Mucosa of descending colon (tissue), 3 donors: Measurements from ENCODE around the gene GFM1. TPM values are rescaled to one million over a fixed set of nuclear protein-coding genes. Genes with fewer than 3 reads are reported as not detected.

Experiments used
- ATAC-seq: fragments of 200-7000 bp; cut with Tn5 transposase; one replicate; pipeline ENCODE4 v1.9.1; 2020; ENCODE audit warnings: mild to moderate bottlenecking, moderate library complexity
- DNase-seq, 3 donors: peaks; one replicate each; pipeline ENCODE4 v3.0.0-alpha.2; 2020
- H3K36me3 ChIP-seq: fragments of 200-600 bp; one replicate; pipeline ENCODE4 v1.8.0; 2021; ENCODE audit warnings: low read depth, mild to moderate bottlenecking
- H3K4me1 ChIP-seq: fragments of 200-600 bp; one replicate; pipeline ENCODE4 v1.8.0; 2021; ENCODE audit warnings: low read depth, mild to moderate bottlenecking
- H3K4me3 ChIP-seq: fragments of 200-600 bp; one replicate; pipeline ENCODE4 v1.8.0; 2021; ENCODE audit warnings: mild to moderate bottlenecking
- H3K9me3 ChIP-seq: fragments of 200-600 bp; one replicate; pipeline ENCODE4 v1.8.0; 2021; ENCODE audit warnings: mild to moderate bottlenecking
- CTCF ChIP-seq: fragments of 200-600 bp; IDR thresholded peaks from one replicate; pipeline ENCODE4 v1.8.0; 2022; ENCODE audit warnings: antibody characterized with exemption, mild to moderate bottlenecking
- intact Hi-C, 2 donors: fragments of 100-400 bp; cut with DNase I in 1 of 2; cut with micrococcal nuclease in 1 of 2; formaldehyde crosslinking; loops; one replicate each; pipeline versions ENCODE4 v1.11.0 to v1.11.1; 2022; cut with DNase I, micrococcal nuclease
- total RNA-seq, 3 donors: library from RNA; stranded (reverse); fragmentation: NEBNext Ultra II Directional in 2 of 3; extraction: Animal tissue kit (Norgen Biotek cat#: 25700) in 2 of 3; gene quantifications; one replicate each; pipeline versions ENCODE4 v1.2.1 to v1.2.4, GENCODE V29; 2021 to 2023
- donor health status: DM: no; HTN: no; CAD: no; lungs with moderate emphysema.
- donor health status: DM: no; HTN: no; CAD: no.
- donor health status: DM: no; HTN: yes; CAD: no.

The GFM1 gene
- total RNA-seq, 3 donors from 2014 or later: 42.8 to 52.0 (median 47.2) TPM

GRCh38 chr3:158728061-158728377 is 83.7 kb downstream of the GFM1 start:
- no peak for DNase-seq
- ATAC-seq: no peak
- TF ChIP-seq CTCF: no peak
- intact Hi-C loops: loop anchor here (5.0 kb wide), 3 partner anchors 56 to 64 kb away; partner anchors contain the start of gene LXN (in 1 of the 2)
- Histone ChIP-seq H3K9me3 (no peaks in the 10 kb centered on the region), H3K36me3 (no peaks in the 10 kb centered on the region), H3K4me3 (no peak overlapping the region), H3K4me1 (peaks cover 56% of the 10 kb centered on the region)

DNA sequence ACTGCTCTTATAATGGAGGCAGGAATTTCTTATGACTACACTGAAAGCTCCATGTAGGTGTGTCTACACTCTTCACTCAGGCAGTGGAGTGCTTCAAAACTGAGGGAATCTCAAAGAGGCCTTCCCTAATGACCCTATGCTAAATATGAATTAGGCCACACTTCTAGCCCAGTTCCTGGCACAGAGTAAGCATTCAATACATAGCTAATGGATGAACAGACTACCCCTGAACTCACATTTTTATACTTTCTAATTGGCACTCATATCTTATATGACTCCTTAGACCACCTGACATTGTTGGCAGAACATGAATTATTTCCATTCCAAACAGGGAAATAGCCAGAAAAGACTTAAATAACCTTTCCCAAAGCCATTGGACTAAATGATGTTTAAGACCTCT is 84.5 kb downstream of the GFM1 start:
- H3K4me1 ChIP-seq: peaks cover 49% of the 10 kb centered on the region
- DNase-seq (no peak), ATAC-seq (no peak)
- no peaks in the 10 kb centered on the region for H3K9me3 ChIP-seq
- no peak overlapping the region for H3K4me3 ChIP-seq
- TF ChIP-seq CTCF: no peak
- H3K36me3 ChIP-seq: no peaks in the 10 kb centered on the region
- intact Hi-C loops: loop anchor here (5.0 kb wide), 3 partner anchors 57 to 63 kb away; partner anchors contain the start of gene LXN (in 1 of the 2)

- DNase-seq: no peak
- no peak for TF ChIP-seq CTCF
- no peaks in the 10 kb centered on the region for H3K36me3 ChIP-seq
- intact Hi-C loops: no loop called here
- no peak for ATAC-seq
- peaks cover 7% of the 10 kb centered on the region for H3K9me3 ChIP-seq
- H3K4me1 ChIP-seq: peaks cover 25% of the 10 kb centered on the region
- H3K4me3 ChIP-seq: no peak overlapping the region
These were observed 87.2 kb downstream of the GFM1 start for GRCh38 chr3:158731486-158731885.

DNA sequence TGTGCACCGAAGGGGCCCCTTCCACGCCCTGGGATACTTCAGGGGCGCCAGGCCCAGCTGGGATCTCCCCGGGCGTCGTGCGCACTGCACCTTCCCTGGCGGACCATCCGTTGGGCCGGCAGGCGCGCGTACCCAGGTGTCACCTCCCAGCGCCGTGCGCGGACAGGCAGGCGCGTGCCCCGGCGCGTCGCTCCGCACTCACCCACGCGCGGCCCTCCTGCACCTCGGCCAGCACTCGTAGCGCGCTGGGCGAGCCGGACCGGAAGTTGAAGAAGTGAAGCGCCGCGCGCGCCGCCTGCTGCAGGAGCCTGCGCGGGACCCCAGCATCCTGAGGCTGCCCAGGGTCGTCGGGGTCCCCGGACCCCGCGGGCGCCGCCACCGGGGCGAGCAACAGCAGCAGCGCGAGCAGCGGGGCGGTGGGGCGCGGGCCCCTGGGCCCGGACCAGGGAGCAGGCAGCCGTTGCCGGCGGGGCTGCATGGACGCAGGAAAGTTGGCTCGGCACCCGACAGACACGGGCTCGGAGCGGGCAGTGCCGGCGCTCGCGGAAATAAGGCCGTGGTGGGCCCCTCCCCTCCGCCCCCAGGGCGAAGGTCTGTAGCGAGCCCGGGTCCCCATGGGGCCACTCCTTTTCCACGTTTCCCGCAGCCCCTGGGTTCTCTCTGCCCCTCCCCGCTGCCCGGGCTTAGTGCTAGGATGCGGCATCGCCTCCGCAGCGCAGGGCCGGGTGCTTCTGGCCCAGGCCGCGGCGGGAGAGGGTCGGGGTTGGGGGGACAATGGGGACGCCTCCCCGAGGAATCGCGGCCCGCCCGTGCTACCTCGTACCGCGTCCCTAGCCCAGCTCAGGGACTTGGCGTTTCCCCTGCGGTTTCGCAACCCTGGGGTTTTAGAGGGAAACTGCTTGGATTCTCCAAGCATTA is 87.9 kb downstream of the GFM1 start, which contains the start of gene RARRES1:
TSS of gene RARRES1 (minus strand) at position 520 of the 918 bp plus-strand sequence. CDS start at position 478, 42 bp downstream.
- peak; percentile 78 to 83 (median 83) for DNase-seq
- no peaks in the 10 kb centered on the region for H3K36me3 ChIP-seq
- H3K9me3 ChIP-seq: peaks cover 7% of the 10 kb centered on the region
- intact Hi-C loops: no loop called here
- peak; percentile 83 for ATAC-seq
- peaks cover 17% of the 10 kb centered on the region for H3K4me1 ChIP-seq
- TF ChIP-seq CTCF: no peak
- peak within 1 kb of the TSS; percentile 48 for H3K4me3 ChIP-seq

- DNase-seq: peak in 1 of 3 donors; percentile 59
- Histone ChIP-seq H3K4me3 (peak overlapping the region; percentile 48), H3K4me1 (peaks cover 11% of the 10 kb centered on the region), H3K36me3 (no peaks in the 10 kb centered on the region), H3K9me3 (peaks cover 7% of the 10 kb centered on the region)
- intact Hi-C loops: no loop called here
- no peak for TF ChIP-seq CTCF
- peak; percentile 14 for ATAC-seq
These were observed 88.5 kb downstream of the GFM1 start for GRCh38 chr3:158732856-158733200.
